Gastrocnemius medialis (tissue), 4 donors: Measurements from ENCODE around the gene AOC1.

Experiments
- POLR2A ChIP-seq, 2 donors: fragments of 450-650 bp; IDR thresholded peaks; one replicate each; pipeline ENCODE4 v1.6.1; 2017; ENCODE audit warnings: antibody characterized with exemption in 2 of 2, mild to moderate bottlenecking in 2 of 2, moderate library complexity in 2 of 2
- TF ChIP-seq, protein P1 (sequence below), 5 experiments: fragments of 450-650 bp in 3 of 5; fragments of 200-600 bp in 2 of 5; sonication (generic) in 2 of 5; IDR thresholded peaks in 4 of 5; conservative IDR thresholded peaks in 1 of 5; 1 replicate in 4 of 5; 2 replicates in 1 of 5; pipeline ENCODE4 v1.5.1; 2016 to 2019; ENCODE audit warnings: antibody characterized with exemption in 5 of 5, mild to moderate bottlenecking in 3 of 5, moderate library complexity in 3 of 5

GRCh38 chr7:150903606-150904005 lies 51.3 kb downstream of the AOC1 start:
- no peak for TF ChIP-seq POLR2A (IDR thresholded peaks at IDR 0.05)
- TF ChIP-seq, protein P1, sequence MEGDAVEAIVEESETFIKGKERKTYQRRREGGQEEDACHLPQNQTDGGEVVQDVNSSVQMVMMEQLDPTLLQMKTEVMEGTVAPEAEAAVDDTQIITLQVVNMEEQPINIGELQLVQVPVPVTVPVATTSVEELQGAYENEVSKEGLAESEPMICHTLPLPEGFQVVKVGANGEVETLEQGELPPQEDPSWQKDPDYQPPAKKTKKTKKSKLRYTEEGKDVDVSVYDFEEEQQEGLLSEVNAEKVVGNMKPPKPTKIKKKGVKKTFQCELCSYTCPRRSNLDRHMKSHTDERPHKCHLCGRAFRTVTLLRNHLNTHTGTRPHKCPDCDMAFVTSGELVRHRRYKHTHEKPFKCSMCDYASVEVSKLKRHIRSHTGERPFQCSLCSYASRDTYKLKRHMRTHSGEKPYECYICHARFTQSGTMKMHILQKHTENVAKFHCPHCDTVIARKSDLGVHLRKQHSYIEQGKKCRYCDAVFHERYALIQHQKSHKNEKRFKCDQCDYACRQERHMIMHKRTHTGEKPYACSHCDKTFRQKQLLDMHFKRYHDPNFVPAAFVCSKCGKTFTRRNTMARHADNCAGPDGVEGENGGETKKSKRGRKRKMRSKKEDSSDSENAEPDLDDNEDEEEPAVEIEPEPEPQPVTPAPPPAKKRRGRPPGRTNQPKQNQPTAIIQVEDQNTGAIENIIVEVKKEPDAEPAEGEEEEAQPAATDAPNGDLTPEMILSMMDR (IDR thresholded peaks at IDR 0.05 in 4 of 5, conservative IDR thresholded peaks at IDR 0.05 in 1 of 5) = no peak
